Activated CD4-positive, alpha-beta T cell treated with anti-CD3 and anti-CD28 coated beads, Interleukin-2, Interleukin-4, amounts not matched to agents 100 ng/mL and 50 ng/mL, durations not matched to agents 16 hours and 8 hours (primary cell): ENCODE results near the gene RSPH1.
"Not testable (repeated sequence)": the region's sequence is repeated elsewhere in the genome, so short reads cannot be mapped to it uniquely, and the experiment has no call there.

Source experiments
- DNase-seq: peaks from one replicate; pipeline ENCODE4 v3.0.0-alpha.2; 2020; ENCODE audit warnings: low spot score

RSPH1 gene

DNA sequence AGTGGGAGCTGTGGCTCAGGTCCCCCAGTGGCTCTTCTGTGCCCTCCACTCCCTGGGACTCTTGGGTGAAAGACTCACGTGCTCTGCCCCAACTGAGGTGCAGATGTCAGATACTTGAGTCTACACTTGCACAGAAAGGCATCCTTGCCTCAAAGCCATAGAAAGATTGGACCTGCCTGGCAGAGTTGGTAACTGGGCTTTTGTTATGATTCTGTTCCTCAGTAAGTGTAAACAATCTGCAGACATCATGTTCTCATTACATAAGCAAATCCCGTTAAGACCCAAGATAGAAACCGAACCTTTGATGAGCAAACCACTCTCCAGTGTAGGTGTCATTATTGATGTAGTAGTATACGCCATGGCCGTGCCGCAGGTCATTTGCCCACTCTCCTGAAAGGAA is 10.0 kb downstream of the RSPH1 start:
- DNase-seq = no peak

- DNase-seq = no peak
These were observed 11.1 kb downstream of the RSPH1 start for GRCh38 chr21:42484966-42485365.

- no peak for DNase-seq
These were observed 14.9 kb downstream of the RSPH1 start for GRCh38 chr21:42481169-42481568.

DNA sequence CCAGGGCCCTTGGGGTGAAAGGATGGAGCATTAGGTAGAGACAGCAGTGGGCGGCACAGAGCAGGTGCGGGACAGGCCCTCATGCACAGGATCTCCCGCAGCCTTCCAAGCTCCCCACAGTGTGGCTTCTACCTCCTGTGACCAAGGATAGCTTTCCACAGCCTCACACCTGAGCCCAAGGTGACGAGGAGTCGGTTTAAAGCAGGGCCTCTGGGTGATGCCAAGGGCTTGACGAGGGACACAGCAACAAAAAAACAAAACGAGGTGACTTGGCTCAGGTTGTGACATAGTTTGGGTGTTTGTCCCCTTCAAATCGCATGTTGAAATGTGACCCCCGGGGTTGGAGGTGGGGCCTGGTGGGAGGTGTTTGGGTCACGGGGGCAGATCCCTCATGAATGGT is 15.3 kb downstream of the RSPH1 start:
- DNase-seq = no peak

GRCh38 chr21:42479582-42479981 is 16.4 kb downstream of the RSPH1 start:
- DNase-seq = no peak

DNA sequence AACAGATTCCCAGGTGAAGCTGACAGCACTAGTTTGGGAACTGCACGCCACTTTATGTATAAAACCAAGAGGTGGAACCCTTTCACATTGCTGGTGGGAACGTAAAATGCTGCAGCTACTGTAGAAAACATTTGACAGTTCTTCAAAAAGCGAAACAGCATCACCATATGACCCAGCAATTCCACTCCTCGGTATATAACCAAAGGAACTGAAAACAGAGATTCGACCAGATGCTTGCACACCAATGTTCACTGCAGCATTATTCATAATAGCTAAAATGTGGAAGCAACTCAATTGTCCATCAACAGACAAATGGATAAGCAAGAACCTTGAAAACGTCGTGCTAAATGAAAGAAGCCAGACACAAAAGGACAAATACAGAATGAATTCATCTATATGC is 17.5 kb downstream of the RSPH1 start:
- no peak for DNase-seq

DNA sequence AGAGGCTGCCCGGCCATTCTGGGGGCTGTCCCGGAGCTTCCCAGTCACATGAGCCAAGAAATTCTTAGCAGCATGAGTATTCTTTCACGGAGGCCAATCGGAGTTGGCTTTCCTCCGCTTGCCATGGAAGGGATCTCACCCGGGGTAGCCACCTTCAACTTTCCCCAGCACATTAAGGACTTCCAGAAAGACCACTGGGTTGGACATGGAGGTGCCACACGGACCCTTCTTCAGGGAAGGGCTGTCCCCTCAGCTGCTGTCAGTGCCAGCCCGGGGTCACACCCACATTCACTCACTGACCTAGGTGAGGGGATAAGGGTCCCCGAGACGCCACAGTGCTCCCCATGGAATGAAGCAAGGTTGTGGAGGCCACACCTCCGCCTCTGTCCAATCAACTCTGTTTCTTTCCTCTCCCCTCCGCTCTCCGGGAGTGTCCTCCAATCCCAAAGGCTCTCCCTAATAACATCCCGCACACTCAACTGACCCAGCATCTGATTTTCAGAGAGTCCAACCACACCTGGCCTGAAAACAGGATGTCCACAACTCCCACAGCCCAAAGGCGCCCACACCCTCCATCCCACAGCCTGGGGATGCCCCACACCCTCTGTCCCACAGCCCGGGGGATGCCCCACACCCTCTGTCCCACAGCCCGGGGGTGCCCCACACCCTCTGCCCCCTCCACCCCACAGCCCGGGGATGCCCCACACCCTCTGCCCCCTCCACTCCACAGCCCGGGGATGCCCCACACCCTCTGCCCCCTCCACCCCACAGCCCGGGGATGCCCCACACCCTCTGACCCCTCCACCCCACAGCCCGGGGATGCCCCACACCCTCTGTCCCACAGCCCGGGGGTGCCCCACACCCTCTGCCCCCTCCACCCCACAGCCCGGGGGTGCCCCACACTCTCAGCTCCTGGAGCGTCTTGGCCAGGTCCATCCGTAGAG is 19.4 kb downstream of the RSPH1 start:
- no peak for DNase-seq

GRCh38 chr21:42475526-42476387 is 20.3 kb downstream of the RSPH1 start:
- no peak for DNase-seq

GRCh38 chr21:42475036-42475435 is 21.0 kb downstream of the RSPH1 start:
- DNase-seq = no peak

DNA sequence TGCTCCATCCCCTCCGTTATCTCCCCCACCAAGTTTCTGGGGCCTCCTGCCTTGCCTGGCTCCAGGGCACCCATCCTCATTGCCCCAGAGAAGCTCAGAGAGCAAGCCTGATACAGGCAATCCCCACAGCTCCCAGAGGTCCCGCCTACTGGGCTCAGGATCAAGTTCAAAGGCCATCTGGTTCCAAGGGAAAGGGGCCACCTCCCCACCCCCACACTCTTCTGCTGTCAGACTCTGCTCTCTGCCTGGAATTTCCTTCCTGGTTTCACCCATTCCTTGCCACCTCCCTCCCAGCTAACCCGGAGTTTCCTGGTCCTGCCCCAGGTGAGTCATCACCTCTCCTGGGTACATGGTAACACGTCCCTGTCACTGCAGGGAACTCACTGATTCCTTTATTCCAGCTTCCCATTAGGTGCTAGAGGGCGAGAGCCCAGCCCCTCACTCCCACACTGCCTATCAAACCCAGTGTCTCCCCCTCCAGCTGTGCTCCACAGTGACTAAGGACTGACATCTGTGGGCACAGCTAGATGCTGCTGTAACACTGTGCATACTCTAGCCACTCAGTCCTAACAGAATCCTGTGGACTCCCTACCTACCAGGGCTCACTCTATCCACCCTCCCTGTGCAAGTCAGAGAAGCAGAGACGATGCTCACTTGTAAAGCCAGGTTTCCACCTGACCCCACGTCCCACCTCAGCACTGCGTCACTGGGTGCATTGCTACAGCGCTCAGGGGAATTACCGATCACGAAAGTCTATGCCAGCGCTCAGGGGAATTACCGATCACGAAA is 21.8 kb downstream of the RSPH1 start:
- no peak for DNase-seq

- no peak for DNase-seq
These were observed 22.5 kb downstream of the RSPH1 start for GRCh38 chr21:42473498-42474042.

- no peak for DNase-seq
These were observed 23.5 kb downstream of the RSPH1 start for GRCh38 chr21:42472521-42472920.

- no peak for DNase-seq
These were observed 24.2 kb downstream of the RSPH1 start for GRCh38 chr21:42471716-42472330.

- no peak for DNase-seq
These were observed 24.8 kb downstream of the RSPH1 start for GRCh38 chr21:42471206-42471605.

GRCh38 chr21:42469726-42470125 is 26.3 kb downstream of the RSPH1 start:
- not testable (repeated sequence) for DNase-seq

- DNase-seq = peak; percentile 11
These were observed 26.8 kb downstream of the RSPH1 start for GRCh38 chr21:42469272-42469671.

GRCh38 chr21:42468491-42469131 is 27.4 kb downstream of the RSPH1 start:
- no peak for DNase-seq

DNA sequence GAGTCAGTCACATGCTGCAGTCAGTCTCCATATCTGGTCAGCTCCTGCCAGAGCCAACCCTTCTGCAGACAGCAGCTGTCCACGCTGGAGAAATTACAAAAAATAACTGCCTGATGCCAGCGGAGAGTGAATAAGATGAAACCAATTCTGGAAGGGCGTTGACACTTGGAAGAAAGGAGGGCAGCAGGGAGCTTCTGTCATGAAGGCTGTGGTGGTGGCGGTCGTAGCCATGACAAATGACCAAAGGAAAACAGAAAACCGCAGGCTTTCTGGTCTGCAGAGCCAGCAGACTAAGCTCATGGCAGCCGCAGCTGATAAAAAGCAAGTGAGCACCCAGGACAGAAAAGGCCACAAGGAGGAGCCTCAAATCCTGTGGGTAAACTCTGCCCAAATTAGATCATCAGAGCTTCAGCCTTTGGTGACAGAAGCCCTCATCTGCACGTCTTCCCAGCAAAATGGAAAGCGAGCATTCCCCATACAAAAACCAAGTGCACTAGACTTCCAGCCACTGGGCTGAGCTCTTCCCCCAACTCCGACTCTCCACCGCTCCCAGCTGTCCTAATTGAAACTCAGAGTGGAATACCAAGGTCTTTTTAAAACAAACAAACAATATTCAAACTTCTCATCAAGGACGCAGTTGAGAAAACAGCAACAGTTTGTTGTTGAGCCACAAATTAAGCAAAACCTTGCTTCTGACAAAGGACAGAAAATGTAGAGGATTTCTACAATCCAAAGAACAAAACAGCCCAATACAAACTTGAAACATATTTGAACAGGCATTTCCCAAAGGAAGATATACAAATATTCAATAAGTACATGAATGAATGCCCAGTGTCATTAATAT is 28.7 kb downstream of the RSPH1 start:
- DNase-seq = no peak

DNA sequence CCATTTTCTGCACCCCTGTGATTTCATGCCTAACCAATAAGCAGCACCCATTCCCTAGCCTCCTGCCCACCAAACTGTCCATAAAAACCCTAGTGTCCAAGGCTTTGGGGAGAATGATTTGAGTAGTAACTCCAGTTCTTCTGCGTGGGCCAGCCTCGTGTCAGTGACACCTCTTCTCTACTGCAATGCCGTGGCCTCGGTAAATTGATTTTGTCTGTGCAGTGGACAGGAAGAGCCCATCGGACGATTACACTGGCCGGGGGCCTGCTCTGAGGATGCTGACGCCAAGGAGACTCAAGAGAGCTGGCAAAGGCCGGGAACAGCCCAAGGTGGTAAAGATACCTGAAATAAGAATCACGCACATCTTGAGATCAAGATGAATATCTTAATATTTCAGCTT is 29.3 kb downstream of the RSPH1 start:
- no peak for DNase-seq

DNA sequence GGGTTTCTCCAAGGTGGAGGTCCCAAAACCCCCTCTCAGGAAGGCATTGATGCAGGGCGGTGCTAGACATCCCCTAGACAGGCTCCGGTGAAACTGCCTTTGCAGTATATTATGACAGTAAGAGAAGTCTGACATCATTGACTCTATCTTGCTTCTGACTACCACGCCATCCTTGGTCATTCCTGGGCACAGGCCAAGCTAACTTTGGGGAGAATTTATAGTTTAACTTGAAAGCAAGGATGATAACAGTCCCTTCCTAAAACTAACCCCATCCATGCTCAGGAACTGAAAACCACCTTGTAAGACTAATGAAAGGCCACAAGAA is 30.3 kb downstream of the RSPH1 start:
- no peak for DNase-seq
